Suppressor macrophage treated with lipopolysaccharide for 4 hours (primary cell): ENCODE data around the gene SRPK3.
A peak's percentile ranks its signal among the peaks of the same experiment; 100 is the strongest.
"Not testable (repeated sequence)": the region's sequence is repeated elsewhere in the genome, so short reads cannot be mapped to it uniquely, and the experiment has no call there.

Experiments used
- DNase-seq: peaks from one replicate; pipeline ENCODE4 v3.0.0-alpha.2; 2020

SRPK3 gene

DNA sequence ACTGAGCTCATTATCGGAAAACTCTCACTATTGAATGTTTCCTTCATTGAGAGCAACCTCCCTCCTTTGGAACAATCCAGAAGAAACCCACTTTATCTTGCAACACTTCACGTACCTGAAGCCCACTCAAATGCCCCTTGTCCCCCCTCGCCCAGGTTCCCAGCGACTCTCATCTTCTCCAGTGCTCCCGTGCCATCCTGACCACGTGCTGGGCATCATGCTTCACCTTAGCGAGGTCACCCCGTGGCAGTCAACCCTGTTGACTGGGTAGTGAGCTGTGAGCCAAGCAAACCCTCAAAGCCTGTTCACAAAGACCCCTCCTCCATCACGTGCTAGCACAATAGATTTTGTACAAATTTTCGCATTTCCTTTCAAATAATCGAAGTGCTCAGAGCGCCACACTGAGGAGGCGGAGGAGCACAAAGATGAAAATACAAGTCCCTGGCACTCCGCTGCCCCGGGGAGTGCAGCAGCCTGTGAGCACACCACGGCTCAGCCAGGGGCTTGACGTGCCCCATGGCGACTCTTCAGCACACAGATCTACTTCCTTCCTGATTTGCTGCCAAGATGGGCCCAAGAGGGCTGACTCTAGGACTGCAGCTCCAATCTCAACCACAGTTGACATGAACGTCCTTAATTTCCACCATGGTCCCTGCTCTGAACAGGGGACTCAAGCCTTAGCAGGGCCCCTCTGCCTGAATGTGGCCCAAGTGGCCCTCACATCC lies 33.9 kb downstream of the SRPK3 start:
- DNase-seq: no peak

DNA sequence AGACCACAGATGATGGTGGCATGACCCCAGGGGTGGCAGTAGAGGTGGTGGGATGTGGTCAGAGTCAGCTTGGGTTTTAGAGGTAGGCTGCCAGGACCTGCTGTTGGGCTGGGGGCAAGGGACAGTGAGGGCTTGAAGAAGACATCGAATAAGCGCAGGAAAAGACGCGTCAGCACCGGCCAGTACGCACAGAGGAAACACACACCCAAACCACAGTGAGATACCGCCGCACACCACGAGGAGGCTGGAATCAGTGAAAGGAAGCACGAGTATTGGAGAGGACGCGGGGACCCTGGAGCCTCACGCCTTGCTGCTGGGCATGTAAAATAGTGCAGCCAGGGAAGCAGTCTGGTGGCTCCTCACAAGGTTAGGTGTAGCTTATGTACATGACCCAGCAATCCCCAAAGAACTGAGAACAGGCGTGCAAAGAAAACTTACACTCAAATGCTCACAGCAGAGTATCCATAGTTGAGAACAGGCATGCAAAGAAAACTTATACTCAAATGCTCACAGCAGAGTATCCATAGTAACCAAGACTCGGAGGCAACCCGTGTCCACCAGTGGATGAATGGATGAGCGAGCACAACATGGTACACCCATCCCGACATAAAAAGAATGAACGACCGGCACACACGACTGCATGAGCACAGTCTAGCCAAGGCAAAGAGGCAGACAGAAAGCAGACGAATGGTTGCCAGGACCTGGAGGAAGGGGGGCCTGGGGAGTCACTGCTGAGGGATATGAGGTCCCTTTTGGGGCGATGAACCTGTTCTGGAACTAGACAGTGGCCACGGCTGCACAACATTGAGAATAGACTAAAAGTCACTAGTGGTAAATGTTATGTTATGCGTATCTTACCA lies 36.2 kb downstream of the SRPK3 start:
- peak; percentile 11 for DNase-seq

DNA sequence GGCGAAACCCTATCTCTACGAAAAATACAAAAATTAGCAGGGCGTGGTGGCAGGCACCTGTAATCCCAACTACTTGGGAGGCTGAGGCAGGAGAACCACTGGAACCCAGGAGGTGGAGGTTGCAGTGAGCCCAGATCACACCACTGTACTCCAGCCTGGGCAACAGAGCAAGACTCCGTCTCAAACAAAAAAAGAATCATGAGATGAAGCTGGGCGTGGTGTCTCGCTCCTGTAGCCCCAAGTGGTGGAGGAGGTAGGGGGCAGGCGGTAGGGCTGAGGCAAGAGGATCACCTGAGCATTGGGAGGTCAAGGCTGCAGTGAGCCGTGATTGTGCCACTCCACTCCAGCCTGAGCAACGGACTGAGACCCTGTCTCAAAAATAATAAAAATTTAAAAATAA lies 37.2 kb downstream of the SRPK3 start:
- DNase-seq: not testable (repeated sequence)

DNA sequence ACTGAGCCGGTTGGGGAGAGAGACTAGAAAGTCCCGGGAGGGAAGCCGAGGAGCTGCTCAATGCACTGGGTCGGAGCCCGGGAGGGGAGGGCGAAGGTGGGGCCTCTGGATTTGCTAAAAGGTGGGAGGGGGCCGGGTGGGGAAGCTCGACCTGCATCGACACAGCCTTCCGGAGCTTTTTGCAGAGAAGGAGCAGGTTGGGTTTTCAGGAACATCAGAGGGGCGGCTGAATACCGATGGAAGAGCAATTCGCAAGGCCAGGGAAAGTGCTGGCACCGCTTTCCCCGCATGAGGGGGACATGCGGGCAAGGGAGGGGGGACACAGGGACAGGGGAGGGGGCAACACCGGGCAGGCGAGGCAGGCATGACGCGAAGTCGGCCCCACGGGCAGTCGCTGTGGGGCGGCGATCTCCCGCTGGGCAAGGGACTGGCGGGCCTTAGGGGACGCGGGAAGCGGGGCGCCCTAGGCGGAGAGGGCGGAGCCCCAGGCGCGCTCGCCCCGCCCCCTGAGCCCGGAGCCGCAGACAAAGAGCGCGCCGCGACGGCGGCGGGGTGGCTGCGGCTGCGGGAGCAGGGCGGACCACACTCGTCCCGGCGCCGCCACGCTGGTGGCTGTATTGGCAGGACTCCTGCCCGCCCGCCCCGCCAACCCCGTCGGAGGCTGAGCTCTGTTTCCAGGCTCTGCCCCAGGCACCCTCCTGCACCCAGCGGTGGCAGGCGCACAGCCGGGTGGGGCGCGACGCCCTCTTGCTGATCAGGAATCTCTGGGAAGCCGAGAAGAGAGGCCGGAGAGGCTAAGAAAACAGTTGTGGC lies 37.9 kb downstream of the SRPK3 start:
- peak; percentile 26 for DNase-seq

DNA sequence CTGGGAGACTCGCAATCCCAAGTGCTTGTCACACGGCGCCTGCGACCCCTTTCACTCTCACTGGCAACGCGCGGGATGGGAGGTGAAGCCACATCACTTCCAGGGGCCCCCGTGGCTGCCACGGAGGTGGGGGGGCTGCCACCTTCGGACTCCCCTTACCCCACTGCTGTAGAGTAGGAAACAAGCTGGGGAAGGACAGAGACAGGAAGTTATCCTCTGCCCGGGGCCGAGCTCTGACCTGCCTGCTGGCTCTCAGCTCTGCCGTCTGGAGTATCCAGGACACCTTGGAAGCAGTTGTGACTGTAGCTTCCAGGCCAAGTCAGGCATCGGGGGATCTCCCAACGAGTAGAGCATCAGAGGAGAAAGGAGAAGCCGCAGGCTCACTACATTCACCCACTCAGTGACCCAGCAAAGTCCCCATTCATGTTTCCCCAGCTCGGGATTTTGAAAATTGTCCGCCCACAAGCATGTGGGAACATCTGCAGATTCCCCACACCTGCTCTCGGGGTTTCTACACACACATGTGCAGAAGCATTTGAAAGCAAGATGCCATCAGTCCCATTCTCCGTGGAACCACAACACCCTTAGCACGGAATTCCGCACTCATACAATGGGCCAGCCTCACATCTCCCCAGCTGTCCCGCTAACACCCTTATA lies 38.7 kb downstream of the SRPK3 start:
- no peak for DNase-seq

DNA sequence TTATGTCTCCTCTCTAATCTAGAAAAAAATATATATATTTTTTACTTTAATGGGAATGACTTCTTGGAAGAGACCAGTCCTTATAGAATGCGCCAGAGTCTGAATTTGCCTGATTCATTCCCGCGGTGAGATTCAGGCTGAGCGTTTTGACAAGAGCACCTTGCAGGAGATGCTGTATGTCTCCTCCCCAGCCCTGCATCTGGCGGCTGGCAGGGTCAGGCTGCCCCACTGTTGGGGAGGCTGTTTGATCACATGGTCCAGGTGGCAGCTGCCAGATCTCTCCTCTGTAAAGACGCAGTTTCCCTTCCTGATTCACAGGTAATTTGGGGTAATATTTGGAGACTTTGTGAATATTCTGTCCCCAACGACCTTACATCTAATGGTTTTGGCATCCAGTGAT lies 39.8 kb downstream of the SRPK3 start:
- DNase-seq: no peak

DNA sequence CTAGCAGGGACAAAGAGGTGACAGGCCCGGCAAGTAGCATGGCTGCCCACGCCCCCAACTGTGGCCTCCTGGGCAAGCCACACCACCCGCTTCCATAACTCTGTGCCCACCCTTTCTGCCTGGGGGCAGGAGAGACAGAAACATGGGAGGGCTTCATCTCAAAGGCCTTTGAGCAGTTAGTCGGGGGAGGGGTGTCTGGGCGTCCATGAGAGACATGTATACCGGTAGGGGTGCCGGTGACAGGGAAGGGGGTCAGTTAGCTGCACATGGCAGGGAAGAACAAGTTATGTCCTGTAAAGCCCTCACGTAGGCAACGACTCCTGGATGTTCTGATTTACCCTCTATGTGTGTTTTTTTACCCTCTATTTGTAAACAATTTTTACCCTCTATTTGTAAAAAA lies 40.2 kb downstream of the SRPK3 start:
- no peak for DNase-seq

DNA sequence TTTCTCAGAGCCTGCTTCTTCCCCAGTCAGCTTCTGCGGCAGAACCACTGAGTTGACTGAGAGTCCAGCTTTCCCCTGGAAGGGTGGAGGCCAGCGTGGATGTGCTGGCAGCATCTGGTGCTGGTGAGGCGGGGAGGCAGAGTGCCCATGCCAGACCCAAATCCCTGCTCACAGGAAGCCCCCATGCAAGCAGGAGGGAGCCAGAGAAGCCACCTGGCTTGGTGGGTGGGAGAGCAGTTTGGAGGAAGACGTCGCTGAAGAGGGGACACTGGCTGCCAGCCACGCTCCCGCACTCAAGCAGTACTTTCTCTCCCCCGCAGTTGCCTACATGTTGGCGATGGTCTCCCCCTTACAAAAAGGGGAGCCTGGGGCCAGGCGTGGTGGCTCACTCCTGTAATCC lies 43.5 kb downstream of the SRPK3 start:
- no peak for DNase-seq

DNA sequence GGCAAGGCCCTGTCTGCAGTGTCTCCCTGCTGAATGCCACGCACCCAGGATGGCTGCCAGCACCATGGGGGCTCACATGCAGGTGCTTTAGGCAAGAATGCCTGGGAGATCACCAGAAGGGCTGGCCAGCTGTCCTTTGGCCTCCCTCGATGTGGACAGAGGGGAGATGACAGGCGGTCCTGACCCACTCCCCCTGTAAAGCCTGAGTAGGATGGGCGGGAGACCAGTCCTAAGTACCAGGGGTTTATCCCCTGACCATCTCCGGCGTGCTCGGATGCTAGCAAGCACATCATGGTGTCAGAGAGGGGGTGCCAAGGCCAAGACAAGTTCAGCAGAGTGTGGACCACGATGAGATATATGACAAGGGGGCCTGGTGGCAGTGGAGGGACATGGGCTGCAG lies 44.2 kb downstream of the SRPK3 start:
- no peak for DNase-seq

DNA sequence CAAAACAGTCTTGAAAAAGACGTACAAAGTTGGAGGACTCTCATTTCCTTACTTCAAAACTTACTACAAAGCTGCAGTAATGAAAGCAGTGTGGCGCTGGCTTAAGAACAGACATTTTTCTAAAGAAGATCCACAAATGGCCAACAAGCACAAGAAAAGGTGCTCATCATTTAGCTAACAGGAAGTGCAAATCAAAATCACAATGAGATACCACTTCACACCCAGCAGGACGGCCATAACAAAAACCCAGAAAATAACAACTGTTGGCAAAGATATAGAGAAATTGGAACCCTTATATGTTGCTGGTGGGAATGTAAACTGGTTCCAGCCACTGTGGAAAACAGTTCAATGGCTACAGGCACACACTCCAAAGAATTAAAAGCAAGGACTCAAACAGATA lies 46.2 kb downstream of the SRPK3 start:
- DNase-seq: no peak

DNA sequence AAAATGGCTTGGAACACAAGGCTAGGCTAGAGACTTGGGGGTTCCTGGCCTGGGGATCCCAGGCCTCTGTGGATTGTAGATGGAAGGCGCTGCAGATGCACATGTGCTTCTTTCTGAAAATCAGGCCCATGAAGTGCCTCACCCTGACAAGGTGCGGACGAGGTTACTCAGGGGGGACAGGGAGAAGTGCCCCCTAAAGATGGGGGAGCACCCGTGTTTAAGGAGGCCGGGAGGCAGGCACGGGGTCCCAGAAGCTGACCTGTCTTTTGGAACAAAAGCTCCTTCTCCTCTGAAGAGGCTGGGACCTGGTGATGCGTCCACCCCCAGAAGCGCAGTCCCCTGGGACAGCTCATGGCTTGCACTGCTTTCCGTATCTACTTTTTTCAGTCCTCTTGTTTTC lies 47.1 kb downstream of the SRPK3 start:
- no peak for DNase-seq

DNA sequence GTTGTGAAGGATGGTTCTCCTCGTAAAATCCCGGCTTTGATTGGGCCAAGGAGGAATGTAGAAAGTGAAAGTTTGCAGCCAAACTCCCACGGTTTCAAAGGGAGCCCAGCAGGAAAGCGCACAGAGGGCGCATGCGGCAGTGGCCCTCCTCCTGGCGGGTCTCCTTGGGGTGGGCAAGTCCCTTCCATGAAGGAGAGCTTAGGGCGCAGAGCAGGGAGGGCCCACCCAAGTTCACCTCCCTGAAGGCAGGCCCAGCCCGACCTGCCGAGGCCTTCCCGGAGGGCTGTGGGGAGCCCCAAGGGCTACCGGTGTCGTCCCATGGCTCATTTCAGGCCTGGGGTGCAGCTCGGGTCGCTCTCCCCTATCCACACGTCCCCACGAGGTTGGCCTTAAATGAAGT lies 47.5 kb downstream of the SRPK3 start:
- DNase-seq: no peak

DNA sequence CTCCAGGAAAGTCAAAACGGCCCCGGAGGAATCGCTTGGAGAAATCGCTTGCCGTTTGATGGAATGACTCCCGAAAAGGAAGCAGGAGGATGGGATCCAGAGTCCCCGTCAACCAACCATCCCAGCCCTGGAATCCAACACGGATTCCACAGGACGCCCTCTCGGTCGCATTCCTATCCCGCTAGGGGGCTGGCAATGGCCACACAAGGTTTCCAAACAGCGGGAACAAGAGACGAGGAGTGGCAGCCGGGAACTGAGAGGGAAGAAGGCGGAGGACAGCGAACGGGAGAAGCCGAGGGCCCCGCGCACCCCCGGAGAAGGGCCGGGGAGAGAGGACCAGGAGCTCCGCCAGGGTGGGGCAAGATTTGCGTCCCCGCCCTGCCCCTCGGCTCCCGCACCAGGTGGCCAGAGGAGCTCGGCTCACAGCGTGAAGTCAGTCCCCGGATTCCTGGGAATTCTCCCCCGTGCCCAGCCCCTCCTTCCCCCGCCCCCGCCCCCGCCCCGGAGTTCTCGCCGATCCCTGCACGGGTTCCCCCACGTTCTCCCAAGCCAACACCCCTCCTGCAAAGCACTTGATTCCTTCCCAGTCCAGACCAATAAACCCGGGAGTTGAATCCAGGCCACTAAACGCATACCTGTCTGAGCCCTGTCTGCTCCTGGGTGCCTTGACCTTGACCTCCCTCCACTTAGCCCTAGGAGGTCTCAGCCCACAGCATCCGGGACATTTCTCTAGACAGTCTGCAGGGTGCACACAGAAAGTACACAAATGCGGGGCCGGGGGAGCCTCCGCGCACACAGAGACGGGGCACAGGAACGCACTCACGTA lies 48.1 kb downstream of the SRPK3 start:
- no peak for DNase-seq

DNA sequence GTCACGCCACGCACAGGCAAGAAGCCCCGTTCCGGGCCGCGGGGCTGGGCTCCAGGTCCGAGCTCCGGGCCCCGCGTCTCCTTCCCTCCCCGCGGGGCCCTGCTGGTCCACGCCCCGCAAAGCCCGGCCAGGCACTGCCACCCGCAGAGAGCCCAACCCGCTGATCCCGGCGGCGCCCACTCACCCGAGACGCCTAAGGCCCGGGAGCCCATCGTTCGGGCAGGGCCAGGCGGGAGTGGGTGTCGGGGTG lies 48.6 kb downstream of the SRPK3 start:
- DNase-seq: no peak

DNA sequence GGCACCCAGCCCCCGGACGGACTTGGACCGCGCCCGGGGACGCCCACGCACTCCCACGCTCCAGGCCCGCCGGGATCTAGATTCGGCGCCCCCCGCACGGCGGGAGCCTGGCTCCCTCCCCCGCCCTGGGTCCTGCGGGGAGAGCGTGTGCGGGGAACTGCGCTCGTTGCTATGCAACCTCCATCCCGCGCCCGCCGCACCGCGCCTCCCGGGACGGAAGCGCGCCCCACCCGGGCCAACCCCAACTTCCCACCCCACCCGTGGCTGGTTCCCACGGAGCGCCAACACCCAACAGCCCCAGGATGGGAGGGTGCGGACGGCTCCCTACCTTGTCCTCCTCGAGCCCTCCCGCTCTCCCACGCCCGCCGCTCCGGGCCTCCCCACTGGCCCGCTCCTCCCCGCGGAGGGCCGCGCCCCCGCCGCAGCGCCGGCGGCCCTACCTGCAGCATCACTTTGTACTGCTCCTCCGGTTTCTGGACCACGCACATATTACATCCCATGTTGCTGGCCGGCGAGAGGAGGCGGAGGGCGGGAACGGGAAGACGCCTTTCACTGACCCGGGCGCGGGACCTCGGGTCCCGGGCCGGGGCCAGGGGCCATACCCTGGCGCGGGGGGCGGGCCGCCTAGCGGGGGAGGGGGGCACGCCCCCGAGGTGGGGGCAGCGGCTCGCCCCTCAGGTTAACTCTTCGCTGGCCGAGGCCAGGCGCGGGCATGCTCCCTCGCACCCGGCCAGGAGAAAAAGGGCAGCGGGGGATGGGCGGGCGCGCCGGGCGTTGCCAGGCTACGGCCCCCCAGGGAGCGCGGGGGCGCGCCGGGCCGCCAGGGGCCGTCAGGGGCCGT lies 49.2 kb downstream of the SRPK3 start, which contains the start of gene PDZD4:
Gene PDZD4 (minus strand): TSS at position 746 of the 841 bp plus-strand sequence. CDS start 246 bp downstream, at position 500.
- no peak for DNase-seq

DNA sequence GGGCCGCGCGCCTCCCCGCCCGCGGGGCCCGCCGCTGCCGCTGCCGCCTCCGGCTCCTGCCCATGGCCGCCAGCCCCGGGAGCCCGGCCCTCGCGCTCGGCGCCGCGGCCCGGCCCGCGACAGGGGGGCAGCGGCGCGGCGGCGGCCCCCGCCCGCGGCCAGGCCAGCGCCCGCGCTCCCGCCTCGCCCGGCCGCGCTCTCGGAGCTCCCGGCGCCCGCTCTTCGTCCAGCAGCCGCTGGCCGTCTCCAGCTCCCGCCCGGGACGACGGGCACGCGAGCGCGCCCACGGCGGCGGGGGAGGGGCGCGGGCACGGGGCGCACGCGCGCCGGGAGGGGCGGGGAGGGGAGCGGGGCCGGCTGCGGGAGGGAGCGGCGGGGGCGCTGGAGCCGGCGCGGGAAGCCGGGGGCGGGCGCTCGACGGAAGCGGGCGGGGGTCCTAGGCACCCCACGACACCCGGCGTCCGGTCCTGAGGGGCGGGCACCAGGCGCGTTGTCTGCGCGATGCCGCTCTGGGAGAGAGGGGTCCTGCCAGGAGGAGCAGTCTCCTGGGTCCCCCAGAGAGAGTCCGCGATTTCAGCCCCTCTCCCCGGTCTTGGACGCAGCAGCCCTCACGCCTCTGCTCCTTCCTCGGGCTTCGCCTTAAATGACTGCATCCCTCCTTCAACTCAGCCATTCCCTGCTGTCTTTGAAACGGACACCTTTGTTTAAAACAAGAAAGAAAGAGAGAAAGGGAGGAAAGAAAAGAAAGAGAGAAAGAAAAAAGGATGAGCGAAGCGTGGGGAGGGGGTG lies 50.0 kb downstream of the SRPK3 start:
- DNase-seq: no peak

DNA sequence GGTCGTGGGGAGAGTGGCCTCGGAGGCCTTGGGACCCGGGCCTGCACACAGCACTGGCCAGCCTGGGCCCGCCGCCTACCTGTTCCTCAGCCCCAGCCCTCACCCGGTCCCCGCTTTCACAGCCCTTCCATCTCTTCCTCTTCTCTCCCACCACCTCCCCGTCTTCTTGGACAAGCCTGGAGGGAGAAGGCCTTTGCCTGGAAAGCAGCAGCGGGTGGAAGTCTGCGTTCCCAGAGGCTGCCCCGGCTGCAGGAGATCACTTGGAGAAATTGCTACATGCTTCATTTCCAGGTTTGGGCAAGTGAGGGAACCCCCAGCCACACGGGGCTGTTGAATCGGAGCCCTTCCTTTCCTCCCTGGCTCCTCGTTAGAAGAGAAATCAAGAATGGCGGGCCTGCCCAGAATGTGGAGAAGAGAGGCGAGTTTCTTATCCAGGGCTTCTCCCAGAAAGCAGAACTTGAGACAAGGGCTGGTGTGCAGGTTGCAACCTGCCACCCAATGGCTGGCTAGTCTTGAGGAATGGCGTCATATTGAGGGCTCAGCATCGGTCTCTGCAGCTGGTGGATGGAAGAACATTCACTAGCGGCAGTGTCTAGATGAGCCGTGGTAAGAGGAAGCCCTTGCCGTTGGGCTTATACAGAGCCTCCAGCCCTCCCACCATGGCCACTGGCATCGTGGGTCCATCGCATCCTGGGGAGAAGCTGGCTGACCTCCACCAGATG lies 50.7 kb downstream of the SRPK3 start:
- no peak for DNase-seq

DNA sequence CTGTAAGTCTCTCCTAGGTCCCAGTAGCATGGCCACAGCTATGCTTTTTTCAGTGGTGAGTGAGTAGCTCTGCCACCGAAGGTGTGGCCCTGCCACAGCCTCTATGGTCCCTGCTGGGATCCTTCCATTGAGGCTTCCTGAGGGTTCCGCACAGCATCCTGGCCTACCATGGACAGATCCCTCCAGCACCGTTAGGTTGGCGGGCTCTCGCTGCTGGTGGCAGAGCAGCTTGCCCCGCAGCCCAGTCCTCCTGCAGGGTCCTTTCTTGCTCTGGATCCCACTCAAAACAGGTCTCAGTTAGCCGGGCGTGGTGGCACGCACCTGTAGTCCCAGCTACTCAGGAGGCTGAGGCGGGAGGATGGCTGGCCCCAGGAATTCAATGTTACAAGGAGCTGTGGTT lies 51.9 kb downstream of the SRPK3 start:
- no peak for DNase-seq
